K562 (cell line): ENCODE results near the gene NIPAL1. TPM values are rescaled to one million over a fixed set of nuclear protein-coding genes. Genes with fewer than 3 reads are reported as not detected.

ENCODE experiments used
- ATAC-seq: fragments of 200-7000 bp; cut with Tn5 transposase; 3 replicates; pipeline ENCODE4 v1.9.1; 2020; ENCODE audit warnings: moderate library complexity
- BruUV-seq: library from RNA; stranded (reverse); fragments of 400-500 nt; replicated peaks from 2 replicates; lab custom pipeline; 2021; lab: Mats Ljungman, UMichigan
- CTCF ChIA-PET: fragments of 300-600 bp; formaldehyde crosslinking; extraction: SDS; loops from one replicate; lab custom pipeline; 2021; ENCODE audit warnings: low intra/inter-chr PET ratio; lab: Yijun Ruan, JAX
- POLR2A ChIA-PET: fragments of 300-600, 350-650 bp; sonication (Branson Sonifier 250); formaldehyde crosslinking; extraction: SDS; loops from one replicate; lab custom pipeline; 2021; ENCODE audit warnings: antibody characterized with exemption, inconsistent platforms; lab: Yijun Ruan, JAX
- DNase-seq, 4 experiments: peaks; one replicate each; pipeline versions ENCODE4 v3.0.0 to v3.0.0-alpha.2; 2011 to 2018; ENCODE audit warnings: low spot score in 3 of 4, mixed read lengths in 3 of 4; ENCODE audit errors: extremely low read depth in 1 of 4
- FAIRE-seq: peaks from 2 replicates; lab custom pipeline; 2011; peaks lifted over from hg19 to GRCh38; lab: Jason Lieb, UNC
- H2AFZ ChIP-seq: 2 replicates; pipeline ENCODE4 v1.6.0; 2011; ENCODE audit warnings: low read depth, low read length, control low read depth, inconsistent platforms
- H3K27ac ChIP-seq: fragments of 200-600 bp; 3 replicates; pipeline ENCODE4 v1.8.0; 2011; ENCODE audit warnings: low read depth, mild to moderate bottlenecking, control low read depth, inconsistent platforms, low read length, moderate library complexity, mixed read lengths; ENCODE audit errors: extremely low read depth
- H3K27me3 ChIP-seq, 2 experiments: fragments of 300-600 bp in 1 of 2; 2 replicates in 1 of 2; 3 replicates in 1 of 2; pipeline versions ENCODE4 v1.6.0 to v1.8.0; 2011; ENCODE audit warnings: inconsistent platforms in 2 of 2, low read length in 2 of 2, mild to moderate bottlenecking in 1 of 2, mixed read lengths in 1 of 2, moderate library complexity in 1 of 2; ENCODE audit not compliant: control insufficient read depth in 2 of 2, insufficient read depth in 2 of 2
- H3K36me3 ChIP-seq: fragments of 300-600 bp; 3 replicates; pipeline ENCODE4 v1.8.0; 2011; ENCODE audit warnings: mild to moderate bottlenecking, low read length, inconsistent platforms; ENCODE audit not compliant: control insufficient read depth, insufficient read depth
- H3K4me1 ChIP-seq, 2 experiments: fragments of 200-600 bp in 1 of 2; replicated peaks in 1 of 2; 2 replicates in 1 of 2; 3 replicates in 1 of 2; pipeline versions ENCODE4 v1.5.1 to v1.8.0; 2011; ENCODE audit warnings: inconsistent platforms in 2 of 2, low read length in 2 of 2, mild to moderate bottlenecking in 1 of 2, mixed read lengths in 1 of 2, moderate library complexity in 1 of 2; ENCODE audit not compliant: control insufficient read depth in 2 of 2, insufficient read depth in 2 of 2
- H3K4me2 ChIP-seq: 2 replicates; pipeline ENCODE4 v1.6.1; 2011; ENCODE audit warnings: low read length, control low read depth, inconsistent platforms, mixed read lengths; ENCODE audit not compliant: insufficient read depth
- H3K4me3 ChIP-seq: fragments of 200-600 bp; sonication (generic), shearing (Covaris generic); 2 replicates; pipeline ENCODE4 v1.5.1; 2016; ENCODE audit warnings: control low read depth, inconsistent platforms
- H3K79me2 ChIP-seq: fragments of 200-600 bp; 3 replicates; pipeline ENCODE4 v1.8.0; 2011; ENCODE audit warnings: low read length, inconsistent platforms; ENCODE audit not compliant: control insufficient read depth, insufficient read depth
- H3K9ac ChIP-seq, 2 experiments: 2 replicates each; pipeline versions ENCODE4 v1.6.0 to v1.6.1; 2011; ENCODE audit warnings: low read depth in 2 of 2, low read length in 2 of 2, control low read depth in 1 of 2, inconsistent platforms in 1 of 2, mild to moderate bottlenecking in 1 of 2, mixed read lengths in 1 of 2; ENCODE audit not compliant: insufficient read depth in 1 of 2
- H3K9me1 ChIP-seq: one replicate; pipeline ENCODE4 v1.6.0; 2011; ENCODE audit warnings: inconsistent platforms, mild to moderate bottlenecking, low read length, moderate library complexity; ENCODE audit not compliant: control insufficient read depth, insufficient read depth
- H3K9me3 ChIP-seq: replicated peaks from 2 replicates; pipeline ENCODE4 v1.5.1; 2011; ENCODE audit warnings: low read depth, low read length, inconsistent platforms; ENCODE audit not compliant: control insufficient read depth, insufficient read depth
- H4K20me1 ChIP-seq: replicated peaks from 2 replicates; pipeline ENCODE4 v1.6.1; 2011; ENCODE audit warnings: low read length, inconsistent platforms, mixed read lengths; ENCODE audit not compliant: control insufficient read depth, insufficient read depth
- ATF1 ChIP-seq, 2 experiments: fragments of 450-650 bp in 1 of 2; IDR thresholded peaks; 2 replicates each; pipeline ENCODE4 v1.6.1; 2016; ENCODE audit warnings: missing compliant biosample characterization in 1 of 2, missing genetic modification characterization in 1 of 2
- ELF1 ChIP-seq: fragments of 200-800 bp; sonication (Bioruptor generic); IDR thresholded peaks from 2 replicates; pipeline ENCODE4 v1.6.1; 2016; ENCODE audit warnings: missing genetic modification characterization, missing compliant biosample characterization
- FOXA3 ChIP-seq, 2 experiments: fragments of 450-650 bp in 1 of 2; sonication (generic) in 1 of 2; formaldehyde crosslinking; IDR thresholded peaks in 1 of 2; conservative IDR thresholded peaks in 1 of 2; 2 replicates each; pipeline versions ENCODE4 v1.4.0 to v1.8.0; 2020 to 2022; ENCODE audit warnings: mild to moderate bottlenecking in 2 of 2, missing genetic modification reagents in 1 of 2
- HDAC6 ChIP-seq: IDR thresholded peaks from 2 replicates; pipeline ENCODE4 v1.6.1; 2012; ENCODE audit warnings: low read depth, mild to moderate bottlenecking, control low read depth, inconsistent platforms, low read length, moderate library complexity
- RBBP5 ChIP-seq: fragments of 200-600 bp; sonication (generic); IDR thresholded peaks from 2 replicates; pipeline ENCODE4 v1.6.1; 2012; ENCODE audit warnings: borderline replicate concordance, mild to moderate bottlenecking, low read length, control low read depth, inconsistent platforms; ENCODE audit not compliant: insufficient read depth, poor library complexity, severe bottlenecking
- RFX7 ChIP-seq: fragments of 250-450 bp; sonication (Bioruptor Pico); IDR thresholded peaks from 2 replicates; pipeline ENCODE4 v1.5.1; 2021; ENCODE audit warnings: mild to moderate bottlenecking
- ZKSCAN8 ChIP-seq: fragments of 200-800 bp; sonication (Bioruptor generic); IDR thresholded peaks from 2 replicates; pipeline ENCODE4 v1.6.1; 2016; ENCODE audit warnings: missing genetic modification characterization, missing compliant biosample characterization
- ZNF232 ChIP-seq: sonication (generic); formaldehyde crosslinking; IDR thresholded peaks from 2 replicates; pipeline ENCODE4 v1.8.0; 2022; ENCODE audit warnings: mild to moderate bottlenecking, missing genetic modification reagents
- WGBS: fragments of 100-300 bp; shearing (Covaris generic); methylation state at CpG from one replicate; pipeline ENCODE4 v1.1.6; 2016; ENCODE audit warnings: low coverage, mixed read lengths; ENCODE audit not compliant: insufficient coverage; ENCODE audit errors: missing lambda C conversion rate; 5-methylcytosine and 5-hydroxymethylcytosine counted together
- in situ Hi-C: fragments of 300-500 bp; cut with MboI; formaldehyde crosslinking; loops from 4 replicates; pipeline ENCODE4 v1.15.0; 2018; ENCODE audit warnings: inconsistent platforms, mixed read lengths
- intact Hi-C: fragments of 100-400 bp; cut with micrococcal nuclease; formaldehyde crosslinking; loops from 2 replicates; pipeline ENCODE4 v1.14.2; 2022
- polyA plus RNA-seq, 8 experiments: library from polyadenylated mRNA; depleted of rRNA in 4 of 8; stranded (reverse) in 5 of 8; unstranded in 3 of 8; fragments of >200 nt; fragmentation: Nextera tagmentation in 2 of 8; fragmentation: Illumina TruSeq in 1 of 8; extraction: Ambion mirVana in 2 of 8; extraction: Trizol in 1 of 8; gene quantifications; 2 replicates each; pipeline versions ENCODE4 v1.2.1 to v1.2.3, GENCODE V29; 2011 to 2014; ENCODE audit warnings: inconsistent platforms in 1 of 8, missing spikeins in 1 of 8
- total RNA-seq, 7 experiments: library from RNA; depleted of rRNA in 6 of 7; stranded (reverse); fragments of >200 nt in 6 of 7; fragmentation: Illumina TruSeq in 2 of 7; extraction: Trizol in 2 of 7; gene quantifications; 2 replicates each; pipeline versions ENCODE4 v1.2.1 to v1.2.3, GENCODE V29; 2011 to 2021; ENCODE audit warnings: low replicate concordance in 1 of 7
- TF ChIP-seq, protein P1 (sequence below): fragments of 450-650 bp; IDR thresholded peaks from 2 replicates; pipeline ENCODE4 v1.6.1; 2017; ENCODE audit warnings: mild to moderate bottlenecking, moderate library complexity
- TF ChIP-seq, protein P2 (sequence below): fragments of 150-350 bp; conservative IDR thresholded peaks from 2 replicates; pipeline ENCODE4 v1.6.1; 2014; ENCODE audit warnings: low read length

Gene NIPAL1
- total and polyA plus RNA-seq, 9 of the 15 experiments (the other 6 are each of a cell fraction or from before 2014, with no cell fraction given), result 0.03 to 0.43 (median 0.25) TPM

GRCh38 chr4:48068182-48068581, 51.6 kb downstream of the NIPAL1 start:
- H3K4me2 ChIP-seq, result no peak overlapping the region
- no peak overlapping the region for H2AFZ ChIP-seq
- DNase-seq (no peak), ATAC-seq (no peak), FAIRE-seq (no peak)
- H3K9me1 ChIP-seq, result no peaks in the 10 kb centered on the region
- no peak for TF ChIP-seq ELF1 (tag)
- TF ChIP-seq RBBP5, result no peak
- no peak for TF ChIP-seq FOXA3 (CRISPR knock-in tag; conservative IDR thresholded peaks at IDR 0.05 in 1 of 2, IDR thresholded peaks at IDR 0.05 in 1 of 2)
- TF ChIP-seq RFX7 (CRISPR knock-in tag), result no peak
- no peak for TF ChIP-seq ZNF232
- no peak for TF ChIP-seq ZKSCAN8 (CRISPR knock-in tag)
- TF ChIP-seq, protein P1, sequence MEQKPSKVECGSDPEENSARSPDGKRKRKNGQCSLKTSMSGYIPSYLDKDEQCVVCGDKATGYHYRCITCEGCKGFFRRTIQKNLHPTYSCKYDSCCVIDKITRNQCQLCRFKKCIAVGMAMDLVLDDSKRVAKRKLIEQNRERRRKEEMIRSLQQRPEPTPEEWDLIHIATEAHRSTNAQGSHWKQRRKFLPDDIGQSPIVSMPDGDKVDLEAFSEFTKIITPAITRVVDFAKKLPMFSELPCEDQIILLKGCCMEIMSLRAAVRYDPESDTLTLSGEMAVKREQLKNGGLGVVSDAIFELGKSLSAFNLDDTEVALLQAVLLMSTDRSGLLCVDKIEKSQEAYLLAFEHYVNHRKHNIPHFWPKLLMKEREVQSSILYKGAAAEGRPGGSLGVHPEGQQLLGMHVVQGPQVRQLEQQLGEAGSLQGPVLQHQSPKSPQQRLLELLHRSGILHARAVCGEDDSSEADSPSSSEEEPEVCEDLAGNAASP, result no peak
- TF ChIP-seq, protein P2, sequence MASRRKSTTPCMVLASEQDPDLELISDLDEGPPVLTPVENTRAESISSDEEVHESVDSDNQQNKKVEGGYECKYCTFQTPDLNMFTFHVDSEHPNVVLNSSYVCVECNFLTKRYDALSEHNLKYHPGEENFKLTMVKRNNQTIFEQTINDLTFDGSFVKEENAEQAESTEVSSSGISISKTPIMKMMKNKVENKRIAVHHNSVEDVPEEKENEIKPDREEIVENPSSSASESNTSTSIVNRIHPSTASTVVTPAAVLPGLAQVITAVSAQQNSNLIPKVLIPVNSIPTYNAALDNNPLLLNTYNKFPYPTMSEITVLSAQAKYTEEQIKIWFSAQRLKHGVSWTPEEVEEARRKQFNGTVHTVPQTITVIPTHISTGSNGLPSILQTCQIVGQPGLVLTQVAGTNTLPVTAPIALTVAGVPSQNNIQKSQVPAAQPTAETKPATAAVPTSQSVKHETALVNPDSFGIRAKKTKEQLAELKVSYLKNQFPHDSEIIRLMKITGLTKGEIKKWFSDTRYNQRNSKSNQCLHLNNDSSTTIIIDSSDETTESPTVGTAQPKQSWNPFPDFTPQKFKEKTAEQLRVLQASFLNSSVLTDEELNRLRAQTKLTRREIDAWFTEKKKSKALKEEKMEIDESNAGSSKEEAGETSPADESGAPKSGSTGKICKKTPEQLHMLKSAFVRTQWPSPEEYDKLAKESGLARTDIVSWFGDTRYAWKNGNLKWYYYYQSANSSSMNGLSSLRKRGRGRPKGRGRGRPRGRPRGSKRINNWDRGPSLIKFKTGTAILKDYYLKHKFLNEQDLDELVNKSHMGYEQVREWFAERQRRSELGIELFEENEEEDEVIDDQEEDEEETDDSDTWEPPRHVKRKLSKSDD, result no peak
- no peak for TF ChIP-seq HDAC6
- no peak for TF ChIP-seq ATF1 (CRISPR knock-in tag; IDR thresholded peaks at IDR 0.05)
- no peak for TF ChIP-seq ATF1 (tag; IDR thresholded peaks at IDR 0.05)
- CTCF ChIA-PET, result no interaction called here
- no peaks in the 10 kb centered on the region for H4K20me1 ChIP-seq
- BruUV-seq, result no TSS peak
- peaks cover 0 to 4% of the 10 kb centered on the region in 2 experiments; a peak in 1 of 5 replicates for H3K27me3 ChIP-seq
- 5% methylated on average over 2 of the region's 2 CpGs for WGBS
- no peaks in the 10 kb centered on the region for H3K4me1 ChIP-seq
- H3K27ac ChIP-seq, result no peak overlapping the region
- POLR2A ChIA-PET, result interaction anchor here (0.6 to 0.8 kb wide), 2 partner anchors 64 to 94 kb away, joined by 3 read pairs; no protein-coding TSS in a partner anchor
- H3K9me3 ChIP-seq, result no peaks in the 10 kb centered on the region
- H3K79me2 ChIP-seq, result no peaks in the 10 kb centered on the region
- H3K9ac ChIP-seq, result no peak overlapping the region
- no peaks in the 10 kb centered on the region for H3K36me3 ChIP-seq
- in situ Hi-C loops (no loop called here), intact Hi-C loops (no loop called here)
- no peak overlapping the region for H3K4me3 ChIP-seq
